ENCODE data around the gene SHC2.
"Not testable (repeated sequence)": the region's sequence is repeated elsewhere in the genome, so short reads cannot be mapped to it uniquely, and the experiment has no call there.

SHC2 gene

DNA sequence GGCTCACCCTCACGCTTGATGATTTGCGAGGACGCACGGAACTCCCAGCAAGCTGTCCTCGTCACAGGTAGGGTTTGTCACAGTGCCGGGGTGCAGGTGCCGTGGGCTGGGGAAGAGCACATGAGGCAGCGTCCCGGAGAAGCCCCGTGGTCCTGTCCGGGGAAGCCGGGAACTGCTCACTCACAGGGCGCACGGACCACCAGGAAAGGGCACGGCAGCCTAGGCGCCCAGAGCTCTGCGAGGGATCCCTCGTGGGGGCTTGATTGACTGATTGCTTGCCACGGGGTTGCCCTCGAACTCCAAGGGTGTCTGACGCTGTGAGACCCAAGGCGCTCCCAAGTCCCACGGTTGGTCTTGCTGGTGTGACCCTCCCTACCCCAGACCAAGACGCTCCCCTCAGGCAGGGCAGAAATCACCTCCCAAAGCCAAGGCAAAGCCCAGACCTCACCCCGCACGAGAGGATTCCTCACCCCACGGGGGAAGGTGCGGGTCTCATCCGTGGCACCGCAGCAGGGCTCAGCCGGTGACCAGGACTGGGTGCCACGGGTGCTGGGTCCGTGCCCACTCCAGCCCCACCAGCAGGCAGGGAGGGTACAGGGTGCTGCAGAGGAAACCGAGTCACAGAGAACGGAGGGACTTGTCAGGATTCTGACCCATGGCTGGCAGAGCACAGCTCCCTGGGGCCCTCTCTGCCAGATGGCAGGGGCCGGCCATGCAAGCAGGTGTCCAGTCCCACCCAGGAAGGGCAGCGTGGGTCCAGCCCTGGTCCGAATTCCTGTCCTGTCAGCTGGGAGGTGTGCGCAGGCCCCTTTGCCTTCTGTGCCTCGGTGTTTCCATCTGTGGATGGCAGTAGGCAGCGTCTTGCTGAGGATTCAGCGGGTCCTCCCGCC lies 59.6 kb downstream of the SHC2 start:
- H3K36me3 ChIP-seq (ENCODE audit: control insufficient read depth, insufficient read depth, low read length): no peaks in the 10 kb centered on the region
- no peaks in the 10 kb centered on the region; the same call in 1 of the 2 replicates for H3K27me3 ChIP-seq (ENCODE audit: control insufficient read depth, insufficient read depth, low read length)
- H3K27ac ChIP-seq (ENCODE audit: low read depth, low read length): no peak overlapping the region
- H3K9ac ChIP-seq (ENCODE audit: low read length): no peak overlapping the region
- H3K9me3 ChIP-seq (ENCODE audit: control insufficient read depth, insufficient read depth, low read depth, low read length): no peaks in the 10 kb centered on the region
- H3K4me3 ChIP-seq (ENCODE audit: low read depth, low read length): no peak overlapping the region
- H3K4me1 ChIP-seq (ENCODE audit: control insufficient read depth, insufficient read depth, low read length): no peaks in the 10 kb centered on the region

DNA sequence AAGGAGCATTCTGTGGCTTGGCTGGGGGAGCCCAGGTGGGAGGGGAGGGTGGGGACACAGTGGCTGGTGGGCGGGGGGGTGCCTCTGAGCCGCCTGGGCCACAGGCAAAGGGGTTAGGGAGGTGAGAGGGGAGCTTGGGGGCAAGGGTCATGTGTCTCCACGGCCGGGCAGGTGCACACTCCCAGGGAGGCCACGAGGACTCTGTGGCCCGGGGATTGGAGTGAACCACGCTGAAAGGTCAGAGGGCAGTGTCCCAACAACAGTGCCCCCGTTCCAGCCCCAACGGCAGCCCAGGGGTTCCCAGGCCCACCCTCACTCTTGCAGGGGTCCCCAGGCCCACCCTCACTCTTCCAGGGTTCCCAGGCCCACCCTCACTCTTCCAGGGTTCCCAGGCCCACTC lies 61.5 kb downstream of the SHC2 start:
- peaks cover 7% of the 10 kb centered on the region for H3K9me3 ChIP-seq (ENCODE audit: control insufficient read depth, insufficient read depth, low read depth, low read length)
- no peak overlapping the region for H3K9ac ChIP-seq (ENCODE audit: low read length)
- no peaks in the 10 kb centered on the region for H3K4me1 ChIP-seq (ENCODE audit: control insufficient read depth, insufficient read depth, low read length)
- H3K36me3 ChIP-seq (ENCODE audit: control insufficient read depth, insufficient read depth, low read length): no peaks in the 10 kb centered on the region
- H3K27ac ChIP-seq (ENCODE audit: low read depth, low read length): no peak overlapping the region
- H3K4me3 ChIP-seq (ENCODE audit: low read depth, low read length): no peak overlapping the region
- H3K27me3 ChIP-seq (ENCODE audit: control insufficient read depth, insufficient read depth, low read length): no peaks in the 10 kb centered on the region; the same call in 1 of the 2 replicates

- peaks cover 7% of the 10 kb centered on the region for H3K9me3 ChIP-seq (ENCODE audit: control insufficient read depth, insufficient read depth, low read depth, low read length)
- H3K9ac ChIP-seq (ENCODE audit: low read length): no peak overlapping the region
- no peaks in the 10 kb centered on the region; the same call in 1 of the 2 replicates for H3K27me3 ChIP-seq (ENCODE audit: control insufficient read depth, insufficient read depth, low read length)
- H3K4me3 ChIP-seq (ENCODE audit: low read depth, low read length): no peak overlapping the region
- no peaks in the 10 kb centered on the region for H3K36me3 ChIP-seq (ENCODE audit: control insufficient read depth, insufficient read depth, low read length)
- no peak overlapping the region for H3K27ac ChIP-seq (ENCODE audit: low read depth, low read length)
- H3K4me1 ChIP-seq (ENCODE audit: control insufficient read depth, insufficient read depth, low read length): no peaks in the 10 kb centered on the region
These were observed 62.1 kb downstream of the SHC2 start for GRCh38 chr19:398719-399118.

DNA sequence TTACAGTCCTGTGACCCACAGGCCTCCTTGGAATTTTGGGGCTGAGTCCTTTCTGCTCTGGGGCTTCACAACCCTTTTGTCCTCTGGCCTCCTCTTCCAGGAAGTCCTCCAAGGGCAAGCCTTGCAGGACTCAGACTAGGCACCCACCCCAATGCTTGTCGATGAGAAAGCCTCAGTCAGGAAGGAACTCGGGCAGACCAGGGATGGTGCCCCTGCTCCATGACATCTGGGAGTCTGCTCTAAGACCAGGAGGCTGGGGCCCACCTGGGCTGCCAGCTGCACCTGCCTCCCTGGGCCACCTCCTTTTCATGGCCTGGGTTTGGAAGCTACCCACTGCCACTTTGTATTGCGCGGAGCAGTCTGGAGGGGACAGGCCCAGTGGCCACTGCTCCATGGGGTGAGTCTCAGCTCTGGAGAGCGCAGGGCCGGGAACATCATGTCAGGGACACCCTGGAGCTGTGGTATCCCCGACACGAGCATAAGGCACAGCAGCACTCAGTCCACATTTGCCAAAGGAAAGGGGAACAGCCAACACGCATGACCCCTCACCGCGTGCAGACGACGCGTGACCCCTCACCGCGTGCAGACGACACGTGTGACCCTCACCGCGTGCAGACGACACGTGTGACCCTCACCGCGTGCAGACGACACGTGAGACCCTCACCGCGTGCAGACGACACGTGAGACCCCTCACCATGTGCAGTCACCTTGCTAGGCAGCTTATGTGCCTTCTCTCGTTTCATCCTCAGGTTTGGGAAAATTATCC lies 62.7 kb downstream of the SHC2 start:
- no peaks in the 10 kb centered on the region; the same call in 1 of the 2 replicates for H3K27me3 ChIP-seq (ENCODE audit: control insufficient read depth, insufficient read depth, low read length)
- H3K36me3 ChIP-seq (ENCODE audit: control insufficient read depth, insufficient read depth, low read length): no peaks in the 10 kb centered on the region
- no peak overlapping the region for H3K27ac ChIP-seq (ENCODE audit: low read depth, low read length)
- no peak overlapping the region for H3K9ac ChIP-seq (ENCODE audit: low read length)
- no peak overlapping the region for H3K4me3 ChIP-seq (ENCODE audit: low read depth, low read length)
- peaks cover 8% of the 10 kb centered on the region for H3K9me3 ChIP-seq (ENCODE audit: control insufficient read depth, insufficient read depth, low read depth, low read length)
- H3K4me1 ChIP-seq (ENCODE audit: control insufficient read depth, insufficient read depth, low read length): no peaks in the 10 kb centered on the region

GRCh38 chr19:397321-397720 lies 63.5 kb downstream of the SHC2 start:
- Histone ChIP-seq H3K4me3 (ENCODE audit: low read depth, low read length) (no peak overlapping the region), H3K27me3 (ENCODE audit: control insufficient read depth, insufficient read depth, low read length) (no peaks in the 10 kb centered on the region; the same call in 1 of the 2 replicates), H3K36me3 (ENCODE audit: control insufficient read depth, insufficient read depth, low read length) (no peaks in the 10 kb centered on the region), H3K9me3 (ENCODE audit: control insufficient read depth, insufficient read depth, low read depth, low read length) (peaks cover 10% of the 10 kb centered on the region), H3K27ac (ENCODE audit: low read depth, low read length) (no peak overlapping the region), H3K9ac (ENCODE audit: low read length) (no peak overlapping the region), H3K4me1 (ENCODE audit: control insufficient read depth, insufficient read depth, low read length) (no peaks in the 10 kb centered on the region)

GRCh38 chr19:395467-395866 lies 65.4 kb downstream of the SHC2 start:
- Histone ChIP-seq H3K9ac (ENCODE audit: low read length) (no peak overlapping the region), H3K4me1 (ENCODE audit: control insufficient read depth, insufficient read depth, low read length) (no peaks in the 10 kb centered on the region), H3K9me3 (ENCODE audit: control insufficient read depth, insufficient read depth, low read depth, low read length) (peaks cover 10% of the 10 kb centered on the region), H3K4me3 (ENCODE audit: low read depth, low read length) (no peak overlapping the region), H3K27me3 (ENCODE audit: control insufficient read depth, insufficient read depth, low read length) (no peaks in the 10 kb centered on the region; the same call in 1 of the 2 replicates), H3K27ac (ENCODE audit: low read depth, low read length) (no peak overlapping the region), H3K36me3 (ENCODE audit: control insufficient read depth, insufficient read depth, low read length) (no peaks in the 10 kb centered on the region)

- H3K4me3 ChIP-seq (ENCODE audit: low read depth, low read length); H3K27me3 ChIP-seq (ENCODE audit: control insufficient read depth, insufficient read depth, low read length): not testable (repeated sequence)
- H3K9me3 ChIP-seq (ENCODE audit: control insufficient read depth, insufficient read depth, low read depth, low read length): peaks cover 10% of the 10 kb centered on the region
These were observed 66.0 kb downstream of the SHC2 start for GRCh38 chr19:394857-395256.

DNA sequence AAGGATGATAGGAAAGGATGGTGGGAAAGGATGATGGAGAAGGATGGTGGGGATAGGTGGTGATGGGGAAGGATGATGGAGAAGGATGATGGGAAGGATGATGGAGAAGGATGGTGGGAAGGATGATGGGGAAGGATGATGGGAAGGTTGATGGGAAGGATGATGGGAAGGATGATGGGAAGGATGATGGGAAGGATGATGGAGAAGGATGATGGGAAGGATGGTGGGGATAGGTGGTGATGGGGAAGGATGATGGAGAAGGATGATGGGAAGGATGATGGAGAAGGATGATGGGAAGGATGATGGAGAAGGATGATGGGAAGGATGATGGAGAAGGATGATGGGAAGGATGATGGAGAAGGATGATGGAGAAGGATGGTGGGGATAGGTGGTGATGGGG lies 67.3 kb downstream of the SHC2 start:
- peaks cover 10% of the 10 kb centered on the region for H3K9me3 ChIP-seq (ENCODE audit: control insufficient read depth, insufficient read depth, low read depth, low read length)
- H3K4me3 ChIP-seq (ENCODE audit: low read depth, low read length); H3K4me1 ChIP-seq (ENCODE audit: control insufficient read depth, insufficient read depth, low read length); H3K27ac ChIP-seq (ENCODE audit: low read depth, low read length); H3K9ac ChIP-seq (ENCODE audit: low read length); H3K36me3 ChIP-seq (ENCODE audit: control insufficient read depth, insufficient read depth, low read length): not testable (repeated sequence)
- peaks cover 12% of the 10 kb centered on the region; the same call in 1 of the 2 replicates for H3K27me3 ChIP-seq (ENCODE audit: control insufficient read depth, insufficient read depth, low read length)

More at GRCh38 chr19:394857-395256, 66.0 kb downstream of the SHC2 start:
- H3K27ac ChIP-seq (ENCODE audit: low read depth, low read length); H3K36me3 ChIP-seq (ENCODE audit: control insufficient read depth, insufficient read depth, low read length); H3K4me1 ChIP-seq (ENCODE audit: control insufficient read depth, insufficient read depth, low read length); H3K9ac ChIP-seq (ENCODE audit: low read length): not testable (repeated sequence)

- Histone ChIP-seq H3K9ac (ENCODE audit: low read length) (no peak overlapping the region), H3K27me3 (ENCODE audit: control insufficient read depth, insufficient read depth, low read length) (peaks cover 12% of the 10 kb centered on the region; the same call in 1 of the 2 replicates), H3K9me3 (ENCODE audit: control insufficient read depth, insufficient read depth, low read depth, low read length) (peaks cover 10% of the 10 kb centered on the region), H3K4me3 (ENCODE audit: low read depth, low read length) (no peak overlapping the region), H3K4me1 (ENCODE audit: control insufficient read depth, insufficient read depth, low read length) (peaks cover 8% of the 10 kb centered on the region), H3K27ac (ENCODE audit: low read depth, low read length) (no peak overlapping the region), H3K36me3 (ENCODE audit: control insufficient read depth, insufficient read depth, low read length) (no peaks in the 10 kb centered on the region)
These were observed 68.4 kb downstream of the SHC2 start for GRCh38 chr19:392375-392970.

GRCh38 chr19:391726-392374 lies 69.0 kb downstream of the SHC2 start:
- H3K36me3 ChIP-seq (ENCODE audit: control insufficient read depth, insufficient read depth, low read length): no peaks in the 10 kb centered on the region
- no peak overlapping the region for H3K27ac ChIP-seq (ENCODE audit: low read depth, low read length)
- peaks cover 10% of the 10 kb centered on the region for H3K4me1 ChIP-seq (ENCODE audit: control insufficient read depth, insufficient read depth, low read length)
- peaks cover 10% of the 10 kb centered on the region for H3K9me3 ChIP-seq (ENCODE audit: control insufficient read depth, insufficient read depth, low read depth, low read length)
- H3K9ac ChIP-seq (ENCODE audit: low read length): no peak overlapping the region
- peaks cover 12% of the 10 kb centered on the region; the same call in 1 of the 2 replicates for H3K27me3 ChIP-seq (ENCODE audit: control insufficient read depth, insufficient read depth, low read length)
- H3K4me3 ChIP-seq (ENCODE audit: low read depth, low read length): no peak overlapping the region

Measured in HUES6 (cell line).